NT2/D1 (cell line): ENCODE measurements around the gene NTRK2.

Experiments
- SUZ12 ChIP-seq: IDR thresholded peaks from 2 replicates; pipeline ENCODE4 v1.6.1; 2011; ENCODE audit not compliant: insufficient read length, insufficient read depth; ENCODE audit errors: extremely low read depth
- YY1 ChIP-seq: IDR thresholded peaks from 2 replicates; pipeline ENCODE4 v1.6.1; 2011; ENCODE audit not compliant: insufficient read length, insufficient read depth
- ZNF274 ChIP-seq: IDR thresholded peaks from 2 replicates; pipeline ENCODE4 v1.6.1; 2011; ENCODE audit warnings: mild to moderate bottlenecking, low read depth, low read length

- no peak for TF ChIP-seq YY1
- TF ChIP-seq ZNF274 = no peak
- no peak for TF ChIP-seq SUZ12
Observed at GRCh38 chr9:84811072-84811750, 141.7 kb downstream of the NTRK2 start.
